ENCODE data around the gene PINLYP. TPM values are rescaled to one million over a fixed set of nuclear protein-coding genes. Genes with fewer than 3 reads are reported as not detected.

The PINLYP gene
- total RNA-seq, 1 donor from 2014 or later = 9.5 TPM

DNA sequence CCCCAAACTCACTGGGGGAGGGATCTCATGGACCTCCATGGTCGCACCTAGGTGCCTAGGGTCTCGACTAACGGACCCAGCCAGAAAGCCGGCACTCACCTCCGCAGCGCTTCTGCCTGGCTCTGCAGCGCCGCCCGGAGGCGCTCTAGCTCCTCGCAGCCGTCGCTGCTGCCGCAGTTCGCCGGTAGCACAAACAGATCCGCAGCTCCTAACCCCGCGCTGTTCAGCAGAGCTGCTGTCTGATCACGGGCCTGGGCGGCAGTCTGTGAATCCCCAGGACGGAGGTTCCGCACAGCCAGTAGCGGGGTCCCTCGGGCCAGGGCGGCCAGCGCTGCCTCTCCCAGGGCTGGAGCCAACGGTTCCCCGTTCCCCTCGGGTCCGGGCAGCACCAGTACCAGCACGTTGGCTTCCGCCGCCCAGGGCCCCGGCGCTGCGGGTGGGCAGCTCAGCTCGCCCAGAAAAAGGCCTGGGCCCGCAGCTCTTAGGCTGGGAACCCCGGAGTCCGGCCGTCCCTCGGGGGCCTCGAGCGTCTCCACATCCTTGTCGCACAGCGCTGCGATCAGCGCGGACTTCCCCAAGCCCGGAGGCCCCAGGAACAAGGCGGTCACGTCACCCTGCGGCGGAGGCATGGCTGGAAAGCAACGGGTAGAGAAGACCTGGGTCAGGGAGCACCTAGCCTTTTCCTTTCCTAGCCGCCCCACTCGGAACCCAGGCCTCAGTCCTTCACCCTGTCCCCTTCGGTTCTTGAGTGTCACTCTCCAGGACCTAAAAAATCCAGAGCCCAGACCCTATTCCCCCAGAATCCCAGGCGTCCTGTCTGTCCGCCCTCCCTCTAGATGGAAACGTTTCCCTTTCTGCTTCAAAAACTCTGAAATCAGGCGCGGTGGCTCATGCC, 19.4 kb downstream of the PINLYP start:
- Mint-ChIP-seq H3K9me3 (no peaks in the 10 kb centered on the region), H3K4me3 (peak overlapping the region; percentile 99), H3K27me3 (ENCODE audit: low read depth) (peaks cover 7% of the 10 kb centered on the region), H3K4me1 (peaks cover 39% of the 10 kb centered on the region), H3K36me3 (ENCODE audit: low read depth) (peaks cover 7% of the 10 kb centered on the region), H3K27ac (ENCODE audit: unreplicated experiment) (peak overlapping the region; percentile 99)
- peak; percentile 56 for DNase-seq (ENCODE audit: low read depth, low spot score)
- TF ChIP-seq, protein P1, sequence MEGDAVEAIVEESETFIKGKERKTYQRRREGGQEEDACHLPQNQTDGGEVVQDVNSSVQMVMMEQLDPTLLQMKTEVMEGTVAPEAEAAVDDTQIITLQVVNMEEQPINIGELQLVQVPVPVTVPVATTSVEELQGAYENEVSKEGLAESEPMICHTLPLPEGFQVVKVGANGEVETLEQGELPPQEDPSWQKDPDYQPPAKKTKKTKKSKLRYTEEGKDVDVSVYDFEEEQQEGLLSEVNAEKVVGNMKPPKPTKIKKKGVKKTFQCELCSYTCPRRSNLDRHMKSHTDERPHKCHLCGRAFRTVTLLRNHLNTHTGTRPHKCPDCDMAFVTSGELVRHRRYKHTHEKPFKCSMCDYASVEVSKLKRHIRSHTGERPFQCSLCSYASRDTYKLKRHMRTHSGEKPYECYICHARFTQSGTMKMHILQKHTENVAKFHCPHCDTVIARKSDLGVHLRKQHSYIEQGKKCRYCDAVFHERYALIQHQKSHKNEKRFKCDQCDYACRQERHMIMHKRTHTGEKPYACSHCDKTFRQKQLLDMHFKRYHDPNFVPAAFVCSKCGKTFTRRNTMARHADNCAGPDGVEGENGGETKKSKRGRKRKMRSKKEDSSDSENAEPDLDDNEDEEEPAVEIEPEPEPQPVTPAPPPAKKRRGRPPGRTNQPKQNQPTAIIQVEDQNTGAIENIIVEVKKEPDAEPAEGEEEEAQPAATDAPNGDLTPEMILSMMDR (conservative IDR thresholded peaks at IDR 0.05) = peak; percentile 83

GRCh38 chr19:43595605-43595998, 20.0 kb downstream of the PINLYP start:
- DNase-seq (ENCODE audit: low read depth, low spot score) = no peak
- H3K9me3 Mint-ChIP-seq = no peaks in the 10 kb centered on the region

GRCh38 chr19:43595999-43596841, 20.6 kb downstream of the PINLYP start, which contains the start of the genes IRGQ and ZNF576:
Gene IRGQ (minus strand): TSS chr19:43596134. CDS start chr19:43595338, 796 bp downstream.
Gene ZNF576 (plus strand): TSS chr19:43596595. CDS start chr19:43597109, 514 bp downstream.
- Mint-ChIP-seq H3K4me1 (peaks cover 39% of the 10 kb centered on the region), H3K9me3 (no peaks in the 10 kb centered on the region), H3K27ac (ENCODE audit: unreplicated experiment) (peak within 1 kb of the TSS; percentile 99), H3K27me3 (ENCODE audit: low read depth) (peaks cover 7% of the 10 kb centered on the region), H3K36me3 (ENCODE audit: low read depth) (peaks cover 7% of the 10 kb centered on the region), H3K4me3 (peak within 1 kb of the TSS; percentile 99)
- TF ChIP-seq, protein P1 (conservative IDR thresholded peaks at IDR 0.05) = no peak
- peak; percentile 100 for DNase-seq (ENCODE audit: low read depth, low spot score)

More at GRCh38 chr19:43595605-43595998, 20.0 kb downstream of the PINLYP start:
- peak overlapping the region; percentile 99 for H3K27ac Mint-ChIP-seq (ENCODE audit: unreplicated experiment)
- peaks cover 7% of the 10 kb centered on the region for H3K36me3 Mint-ChIP-seq (ENCODE audit: low read depth)
- peaks cover 39% of the 10 kb centered on the region for H3K4me1 Mint-ChIP-seq
- H3K27me3 Mint-ChIP-seq (ENCODE audit: low read depth) = peaks cover 7% of the 10 kb centered on the region
- TF ChIP-seq, protein P1 (conservative IDR thresholded peaks at IDR 0.05) = no peak
- peak overlapping the region; percentile 99 for H3K4me3 Mint-ChIP-seq

DNA sequence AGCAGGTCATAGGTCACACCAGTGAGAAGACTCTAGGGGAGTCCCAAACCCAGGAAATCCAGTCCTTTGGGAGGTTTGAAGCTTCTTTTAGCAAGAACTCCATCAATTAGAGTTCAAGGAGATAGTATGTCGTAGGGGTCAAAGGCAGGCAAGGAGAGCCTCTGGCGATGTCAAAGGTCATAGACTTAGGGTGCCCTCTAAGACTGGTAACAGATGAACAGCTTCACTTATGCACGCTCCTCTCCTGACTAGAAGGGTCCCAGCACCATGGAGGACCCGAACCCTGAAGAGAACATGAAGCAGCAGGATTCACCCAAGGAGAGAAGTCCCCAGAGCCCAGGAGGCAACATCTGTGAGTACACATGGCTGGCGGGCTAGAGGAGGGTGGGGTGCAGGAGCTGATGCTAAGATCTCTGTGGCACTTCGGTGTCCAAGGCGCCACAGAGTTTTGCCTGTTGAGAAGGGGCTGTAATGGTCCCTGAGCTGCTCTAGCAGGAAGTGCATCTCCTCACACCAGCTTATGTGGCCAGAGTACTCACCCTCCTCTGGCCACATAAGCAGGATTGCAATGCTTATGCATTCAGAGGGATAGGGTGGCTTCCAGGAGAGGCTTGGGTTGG, 21.4 kb downstream of the PINLYP start:
- H3K9me3 Mint-ChIP-seq = no peaks in the 10 kb centered on the region
- peaks cover 7% of the 10 kb centered on the region for H3K27me3 Mint-ChIP-seq (ENCODE audit: low read depth)
- peak overlapping the region; percentile 99 for H3K4me3 Mint-ChIP-seq
- peak overlapping the region; percentile 99 for H3K27ac Mint-ChIP-seq (ENCODE audit: unreplicated experiment)
- TF ChIP-seq, protein P1 (conservative IDR thresholded peaks at IDR 0.05) = no peak
- H3K4me1 Mint-ChIP-seq = peaks cover 39% of the 10 kb centered on the region
- peaks cover 7% of the 10 kb centered on the region for H3K36me3 Mint-ChIP-seq (ENCODE audit: low read depth)
- DNase-seq (ENCODE audit: low read depth, low spot score) = no peak

DNA sequence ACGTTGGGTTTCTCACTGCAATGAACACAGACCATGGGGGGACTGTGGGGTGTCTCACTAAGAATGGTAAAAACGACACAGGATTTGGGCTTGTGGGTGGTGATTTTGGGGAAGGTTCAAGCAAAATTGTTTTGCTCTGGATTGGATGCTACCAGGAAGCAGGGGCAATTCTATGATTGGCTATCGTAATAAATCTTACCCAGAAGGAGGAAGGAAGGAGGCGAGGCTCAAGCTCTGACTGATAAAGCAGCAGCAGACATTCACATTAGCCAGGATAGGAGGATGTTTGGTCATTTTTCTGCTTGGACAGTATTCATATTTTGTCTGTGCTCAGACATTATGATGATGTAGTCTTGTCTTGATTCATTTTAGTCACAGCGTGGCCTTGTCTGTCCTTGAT, 22.3 kb downstream of the PINLYP start:
- H3K27me3 Mint-ChIP-seq (ENCODE audit: low read depth) = peaks cover 7% of the 10 kb centered on the region
- no peak for DNase-seq (ENCODE audit: low read depth, low spot score)
- no peak overlapping the region for H3K27ac Mint-ChIP-seq (ENCODE audit: unreplicated experiment)
- peak overlapping the region; percentile 99 for H3K4me3 Mint-ChIP-seq
- no peaks in the 10 kb centered on the region for H3K9me3 Mint-ChIP-seq
- H3K4me1 Mint-ChIP-seq = peaks cover 39% of the 10 kb centered on the region
- TF ChIP-seq, protein P1 (conservative IDR thresholded peaks at IDR 0.05) = no peak
- H3K36me3 Mint-ChIP-seq (ENCODE audit: low read depth) = peaks cover 7% of the 10 kb centered on the region

All from neural crest cell (in vitro differentiated cells).